Measurements from ENCODE around the gene STK4.

The STK4 gene

GRCh38 chr20:45014671-45015415, 48.5 kb downstream of the STK4 start:
- no peak for TF ChIP-seq CTCF (IDR thresholded peaks at IDR 0.05; ENCODE audit: control extremely low read depth, extremely low read depth, low read depth, missing control alignments)
- CTCF ChIA-PET, result interaction anchor here (0.6 to 1.5 kb wide), 3 partner anchors 15 to 81 kb away, joined by 3 to 5 read pairs (median 3); no protein-coding TSS in a partner anchor
- no peak for DNase-seq (ENCODE audit: extremely low spot score)
- POLR2A ChIA-PET, result no interaction called here

DNA sequence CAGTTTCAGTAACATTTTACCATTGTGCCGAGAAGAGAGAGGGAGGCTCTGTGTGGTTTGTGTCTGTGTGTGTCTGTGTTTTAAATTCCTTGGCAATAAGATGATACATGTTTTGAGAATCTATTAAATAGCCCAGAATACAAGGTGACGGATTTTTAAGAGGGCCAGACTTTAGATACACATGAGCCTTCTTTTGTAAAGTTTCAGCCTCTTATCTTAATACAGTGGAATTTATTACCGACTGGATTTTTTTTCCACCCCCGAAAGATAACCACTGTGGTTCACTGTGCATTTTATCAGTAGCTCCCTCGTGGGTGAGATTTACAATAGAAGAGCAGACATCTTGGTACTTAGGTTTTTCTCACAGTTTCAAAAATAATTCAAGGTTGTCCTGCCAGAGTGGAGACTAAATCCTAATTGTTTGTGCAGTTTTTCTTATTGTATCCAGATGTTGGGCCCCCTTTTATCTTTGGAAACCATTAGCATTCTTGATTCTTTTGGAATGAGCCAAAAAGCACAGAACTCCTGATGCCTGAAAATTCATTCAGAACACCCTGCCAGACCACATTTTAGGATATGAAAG, 49.9 kb downstream of the STK4 start:
- TF ChIP-seq CTCF (IDR thresholded peaks at IDR 0.05; ENCODE audit: control extremely low read depth, extremely low read depth, low read depth, missing control alignments), result no peak
- CTCF ChIA-PET, result interaction anchor here (0.9 to 1.0 kb wide), 2 partner anchors 13 to 28 kb away, joined by 3 read pairs; no protein-coding TSS in a partner anchor
- DNase-seq (ENCODE audit: extremely low spot score), result no peak
- POLR2A ChIA-PET, result no interaction called here

- ChIA-PET POLR2A (no interaction called here), CTCF (interaction anchor here (2.1 kb wide), 1 partner anchor 33 kb away, joined by 6 read pairs; no protein-coding TSS in a partner anchor)
- TF ChIP-seq CTCF (IDR thresholded peaks at IDR 0.05; ENCODE audit: control extremely low read depth, extremely low read depth, low read depth, missing control alignments), result no peak
- no peak for DNase-seq (ENCODE audit: extremely low spot score)
Measured at GRCh38 chr20:45017281-45017680, 51.0 kb downstream of the STK4 start.

DNA sequence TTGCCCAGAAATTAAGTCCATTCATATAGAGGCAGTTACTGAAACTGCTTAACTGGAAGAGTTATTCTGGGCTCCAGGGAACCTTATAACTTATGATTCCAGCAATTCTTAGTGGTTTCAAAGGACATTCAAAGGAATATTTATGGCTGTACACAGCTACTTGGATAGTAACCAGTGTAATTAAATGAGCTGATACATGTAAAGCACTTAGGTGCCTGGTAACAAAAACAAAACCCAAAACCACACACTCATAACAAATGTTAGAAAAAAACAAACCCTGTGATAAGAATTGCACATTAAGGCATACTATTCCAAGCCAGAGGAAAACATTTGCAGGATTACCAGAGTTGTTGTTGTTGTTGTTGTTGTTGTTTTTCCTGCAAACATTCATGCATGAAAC, 51.5 kb downstream of the STK4 start:
- CTCF ChIA-PET, result interaction anchor here (2.1 kb wide), 1 partner anchor 32 kb away, joined by 6 read pairs; no protein-coding TSS in a partner anchor
- POLR2A ChIA-PET, result no interaction called here
- no peak for DNase-seq (ENCODE audit: extremely low spot score)
- TF ChIP-seq CTCF (IDR thresholded peaks at IDR 0.05; ENCODE audit: control extremely low read depth, extremely low read depth, low read depth, missing control alignments), result no peak

GRCh38 chr20:45019027-45019761, 52.9 kb downstream of the STK4 start:
- no peak for DNase-seq (ENCODE audit: extremely low spot score)
- TF ChIP-seq CTCF (IDR thresholded peaks at IDR 0.05; ENCODE audit: control extremely low read depth, extremely low read depth, low read depth, missing control alignments), result no peak
- CTCF ChIA-PET, result interaction anchor here (1.0 to 3.3 kb wide), 10 partner anchors 8 to 335 kb away, joined by 3 to 14 read pairs (median 6); no protein-coding TSS in a partner anchor
- POLR2A ChIA-PET, result no interaction called here

- no peak for DNase-seq (ENCODE audit: extremely low spot score)
- TF ChIP-seq CTCF (IDR thresholded peaks at IDR 0.05; ENCODE audit: control extremely low read depth, extremely low read depth, low read depth, missing control alignments), result no peak
- POLR2A ChIA-PET, result no interaction called here
- CTCF ChIA-PET, result interaction anchor here (1.0 to 3.3 kb wide), 10 partner anchors 9 to 336 kb away, joined by 3 to 14 read pairs (median 6); no protein-coding TSS in a partner anchor
Measured at GRCh38 chr20:45019762-45020123, 53.4 kb downstream of the STK4 start.

All from GM10248 (cell line).